ENCODE data around the gene FCAR.
"Not testable (repeated sequence)": the region's sequence is repeated elsewhere in the genome, so short reads cannot be mapped to it uniquely, and the experiment has no call there.

DNA sequence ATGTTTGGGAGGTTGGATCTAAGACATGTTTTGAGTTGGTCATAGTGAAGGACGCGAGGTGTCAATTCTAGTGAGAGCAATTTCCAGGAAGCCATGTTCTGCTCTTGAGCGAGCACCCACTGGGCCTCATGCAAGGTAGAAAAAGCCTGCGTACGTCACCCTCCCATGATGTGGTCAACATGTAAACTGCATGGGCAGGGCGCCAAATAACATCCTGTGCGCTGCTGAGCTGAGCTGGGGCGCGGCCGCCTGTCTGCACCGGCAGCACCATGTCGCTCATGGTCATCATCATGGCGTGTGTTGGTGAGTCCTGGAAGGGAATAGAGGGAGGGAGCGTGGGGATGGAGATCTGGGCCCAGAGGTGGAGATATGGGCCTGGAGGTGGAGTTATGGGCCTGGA lies 41.5 kb upstream of the FCAR start, which contains the start of gene KIR2DS4:
- TF ChIP-seq, protein P1, sequence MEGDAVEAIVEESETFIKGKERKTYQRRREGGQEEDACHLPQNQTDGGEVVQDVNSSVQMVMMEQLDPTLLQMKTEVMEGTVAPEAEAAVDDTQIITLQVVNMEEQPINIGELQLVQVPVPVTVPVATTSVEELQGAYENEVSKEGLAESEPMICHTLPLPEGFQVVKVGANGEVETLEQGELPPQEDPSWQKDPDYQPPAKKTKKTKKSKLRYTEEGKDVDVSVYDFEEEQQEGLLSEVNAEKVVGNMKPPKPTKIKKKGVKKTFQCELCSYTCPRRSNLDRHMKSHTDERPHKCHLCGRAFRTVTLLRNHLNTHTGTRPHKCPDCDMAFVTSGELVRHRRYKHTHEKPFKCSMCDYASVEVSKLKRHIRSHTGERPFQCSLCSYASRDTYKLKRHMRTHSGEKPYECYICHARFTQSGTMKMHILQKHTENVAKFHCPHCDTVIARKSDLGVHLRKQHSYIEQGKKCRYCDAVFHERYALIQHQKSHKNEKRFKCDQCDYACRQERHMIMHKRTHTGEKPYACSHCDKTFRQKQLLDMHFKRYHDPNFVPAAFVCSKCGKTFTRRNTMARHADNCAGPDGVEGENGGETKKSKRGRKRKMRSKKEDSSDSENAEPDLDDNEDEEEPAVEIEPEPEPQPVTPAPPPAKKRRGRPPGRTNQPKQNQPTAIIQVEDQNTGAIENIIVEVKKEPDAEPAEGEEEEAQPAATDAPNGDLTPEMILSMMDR (IDR thresholded peaks at IDR 0.05): not testable (repeated sequence)
- not testable (repeated sequence) for TF ChIP-seq RFX5 (IDR thresholded peaks at IDR 0.05; ENCODE audit: low read length); JUND (IDR thresholded peaks at IDR 0.05)
